GM10847 (cell line): ENCODE data around the gene AJAP1.

Experiments used
- POLR2A ChIP-seq: IDR thresholded peaks from 2 replicates; pipeline ENCODE4 v1.6.1; 2011; ENCODE audit not compliant: insufficient read length; ENCODE audit errors: extremely low read depth

AJAP1 gene

DNA sequence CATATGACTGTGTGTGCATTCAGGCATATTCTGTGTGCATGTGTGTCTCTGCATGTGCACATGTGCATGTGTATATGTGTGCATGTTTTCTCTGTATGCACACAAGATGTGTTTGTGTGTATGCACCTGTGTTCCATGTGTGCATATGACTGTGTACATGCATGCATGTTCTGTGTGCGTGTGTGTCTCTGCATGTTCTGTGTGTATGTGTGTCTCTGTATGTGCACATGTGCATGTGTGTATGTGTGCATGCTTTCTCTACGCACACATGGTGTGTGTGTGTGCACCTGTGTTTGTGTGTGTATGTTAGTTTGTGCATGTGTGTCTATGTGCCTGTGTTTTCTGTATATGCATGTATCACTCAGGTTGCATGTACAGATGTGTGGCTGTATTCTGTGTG, 42.3 kb downstream of the AJAP1 start:
- TF ChIP-seq POLR2A, result no peak

DNA sequence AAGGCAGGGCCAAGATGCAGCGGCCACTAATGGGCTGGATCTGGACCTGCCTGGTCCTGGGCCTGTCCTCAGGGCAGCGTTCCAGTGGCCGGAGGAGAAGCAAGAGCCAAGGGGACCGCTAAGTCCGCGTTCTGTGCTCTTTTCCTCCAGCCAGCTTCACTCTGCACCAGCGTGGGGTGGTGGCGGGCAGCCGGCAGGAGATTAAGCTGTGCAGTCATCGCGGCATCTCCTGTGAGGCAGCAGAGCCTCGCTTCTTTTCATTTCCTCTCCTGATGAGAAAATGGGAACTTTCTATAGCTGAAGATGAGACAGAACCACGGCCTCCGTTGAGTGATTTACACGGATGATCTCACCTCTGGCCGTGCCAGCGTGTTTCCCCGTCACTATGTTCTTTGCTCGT, 43.4 kb downstream of the AJAP1 start:
- TF ChIP-seq POLR2A, result no peak

DNA sequence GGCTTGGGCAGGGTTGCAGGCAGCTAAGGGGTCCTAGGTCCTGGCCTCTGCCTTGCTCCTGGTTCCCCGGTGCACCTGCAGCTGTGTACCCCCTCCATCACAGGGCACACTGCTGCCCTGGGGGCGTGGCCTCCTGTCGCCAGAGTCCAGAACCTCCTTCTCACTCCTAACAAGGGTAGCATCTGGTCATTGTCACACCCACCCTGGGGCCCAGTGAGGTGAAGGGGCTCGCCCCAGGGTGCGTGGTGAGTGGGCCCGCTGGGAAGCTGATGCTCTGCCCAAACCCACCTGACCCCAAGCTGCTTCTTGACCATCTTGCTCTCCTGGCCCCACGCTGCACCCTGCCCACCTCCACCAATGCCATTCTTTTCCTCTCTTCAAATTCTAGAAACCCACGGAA, 44.5 kb downstream of the AJAP1 start:
- no peak for TF ChIP-seq POLR2A

DNA sequence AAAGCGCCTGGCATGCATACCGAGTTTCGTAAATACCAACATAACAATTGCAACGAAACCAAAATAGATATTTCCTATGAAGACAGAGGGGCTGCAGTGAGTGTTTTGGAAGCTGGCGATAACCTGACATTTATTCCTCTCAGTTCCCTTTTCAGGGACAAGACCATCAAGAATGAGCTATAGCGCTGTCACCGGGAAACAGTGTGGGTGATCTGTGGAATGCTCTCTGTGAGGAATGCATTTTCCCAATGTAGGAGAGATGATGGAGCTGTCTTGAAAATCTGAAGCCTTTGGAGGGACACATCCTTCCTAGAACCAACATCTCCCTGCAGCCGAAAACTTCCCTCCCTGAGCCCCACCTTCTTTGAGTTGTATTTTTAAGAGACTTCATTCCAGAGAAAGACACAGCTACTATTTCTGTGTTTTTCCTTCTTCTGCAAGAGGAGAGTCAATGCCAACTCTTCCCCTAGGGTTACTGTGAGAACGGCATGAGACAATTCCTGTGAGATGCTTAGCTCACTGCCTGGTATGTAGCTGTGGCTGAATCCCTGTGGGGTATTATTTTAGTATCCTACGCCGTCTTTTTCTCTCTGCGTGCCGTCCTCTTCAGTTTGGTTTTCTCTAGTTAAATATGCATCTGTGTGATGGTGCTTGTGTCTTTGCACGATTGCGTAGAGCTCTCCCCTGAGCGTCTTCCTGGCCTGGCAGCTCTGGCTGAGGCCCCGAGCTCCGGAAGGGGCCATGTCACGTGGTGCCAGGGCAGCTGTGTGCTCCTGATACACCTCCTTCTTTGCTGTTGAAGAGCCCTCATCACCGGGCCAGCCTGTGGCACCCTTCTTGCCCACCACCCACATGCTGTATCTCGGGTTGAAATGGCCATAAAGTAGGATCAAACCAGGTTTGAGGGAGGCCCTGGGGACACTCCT, 45.2 kb downstream of the AJAP1 start:
- no peak for TF ChIP-seq POLR2A

DNA sequence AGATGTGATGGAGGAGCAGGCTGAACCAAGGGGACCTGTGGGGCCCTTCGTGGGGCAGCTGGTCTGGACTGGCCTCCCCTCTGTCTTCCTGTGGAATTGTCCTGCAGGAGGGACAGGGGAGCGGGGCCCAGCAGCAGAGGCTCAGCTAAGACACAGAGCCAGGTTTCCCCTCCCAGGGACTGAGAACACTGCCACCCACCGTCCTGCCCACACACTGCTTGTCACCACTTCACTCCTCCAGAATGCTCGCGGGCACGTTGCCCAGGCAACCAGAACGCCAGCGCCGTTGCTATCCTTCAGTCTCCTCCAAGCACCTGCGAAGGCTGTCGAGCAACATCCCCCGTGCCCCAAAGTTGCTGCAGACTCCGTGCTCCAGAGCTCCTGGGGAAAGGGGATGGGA, 46.4 kb downstream of the AJAP1 start:
- TF ChIP-seq POLR2A, result no peak

DNA sequence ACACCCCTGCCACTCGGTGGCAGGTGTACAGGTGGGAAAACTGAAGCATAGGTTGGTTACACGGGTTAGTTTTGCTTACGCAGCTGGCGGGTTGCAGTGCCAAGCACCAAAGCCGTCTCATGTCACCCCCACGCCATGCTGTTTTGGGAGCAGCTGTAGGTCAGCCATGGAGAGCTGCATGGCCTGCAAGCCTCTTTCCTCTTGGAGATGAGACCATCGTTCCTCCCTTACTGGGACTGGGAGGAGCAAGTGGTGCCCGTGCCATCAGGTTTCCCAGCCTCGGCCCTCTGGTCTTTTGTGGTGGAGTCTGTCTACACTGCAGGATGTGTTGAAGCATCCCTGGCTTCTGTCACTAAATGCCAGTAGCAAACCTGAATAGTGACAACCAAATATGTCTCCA, 46.9 kb downstream of the AJAP1 start:
- no peak for TF ChIP-seq POLR2A

DNA sequence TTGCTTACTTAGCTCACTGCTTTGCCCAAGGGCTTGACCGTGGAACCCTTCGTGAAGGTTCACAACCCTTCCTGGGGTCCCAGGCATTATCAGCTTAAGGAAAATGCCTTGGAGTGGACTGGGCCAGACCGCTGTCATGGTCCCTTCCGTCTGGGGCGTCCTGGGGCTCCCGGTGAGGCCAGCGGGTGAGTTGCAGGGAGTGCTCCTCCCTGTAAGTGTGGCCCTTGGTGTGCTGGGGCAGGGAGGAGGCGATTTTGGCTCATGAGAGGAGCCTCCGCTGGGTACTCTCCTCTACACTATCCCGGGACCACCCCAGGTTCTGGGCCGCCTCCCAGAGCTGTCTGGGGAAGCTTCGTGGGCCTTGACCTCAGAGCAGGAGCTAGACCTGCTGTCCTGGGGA, 48.1 kb downstream of the AJAP1 start:
- TF ChIP-seq POLR2A, result no peak

DNA sequence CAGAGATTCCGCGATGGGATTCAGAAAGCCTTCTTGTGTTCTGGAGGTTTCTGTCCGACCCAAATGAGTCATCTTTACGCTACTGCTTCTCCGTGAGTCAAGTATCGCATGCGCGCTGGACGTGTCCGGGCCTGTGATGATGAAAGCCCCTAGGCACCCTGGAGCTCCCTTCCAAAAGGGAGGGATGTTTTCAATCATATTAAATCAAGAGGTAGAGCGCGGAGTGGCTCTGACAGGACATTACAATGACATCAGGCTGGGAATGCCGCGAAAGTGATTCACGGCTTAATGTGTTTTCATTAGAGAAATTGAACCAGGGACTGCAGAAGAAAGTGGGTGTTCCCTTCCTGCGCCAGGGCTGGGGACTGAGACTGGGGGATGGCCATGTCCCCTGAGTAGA, 48.5 kb downstream of the AJAP1 start:
- TF ChIP-seq POLR2A, result no peak

DNA sequence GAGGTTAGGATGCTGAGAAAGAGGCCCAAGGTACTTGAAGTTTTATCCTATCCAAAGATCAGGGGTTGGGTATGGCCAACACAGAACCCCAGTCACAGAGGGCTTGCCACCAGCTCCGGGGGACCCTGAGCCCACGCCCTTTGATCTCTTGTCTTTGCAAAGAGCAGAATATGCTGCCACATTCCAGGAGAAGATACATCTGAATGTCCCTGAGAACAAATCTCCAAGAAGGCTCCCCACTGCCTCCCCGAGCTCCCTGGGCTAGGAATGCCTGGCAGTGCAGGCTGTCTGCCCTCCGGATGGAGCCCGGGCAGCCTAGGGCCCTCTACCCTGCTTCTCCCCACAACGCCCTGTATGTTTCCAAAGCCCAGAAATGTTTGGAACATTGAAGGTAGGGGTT, 49.2 kb downstream of the AJAP1 start:
- TF ChIP-seq POLR2A, result no peak

DNA sequence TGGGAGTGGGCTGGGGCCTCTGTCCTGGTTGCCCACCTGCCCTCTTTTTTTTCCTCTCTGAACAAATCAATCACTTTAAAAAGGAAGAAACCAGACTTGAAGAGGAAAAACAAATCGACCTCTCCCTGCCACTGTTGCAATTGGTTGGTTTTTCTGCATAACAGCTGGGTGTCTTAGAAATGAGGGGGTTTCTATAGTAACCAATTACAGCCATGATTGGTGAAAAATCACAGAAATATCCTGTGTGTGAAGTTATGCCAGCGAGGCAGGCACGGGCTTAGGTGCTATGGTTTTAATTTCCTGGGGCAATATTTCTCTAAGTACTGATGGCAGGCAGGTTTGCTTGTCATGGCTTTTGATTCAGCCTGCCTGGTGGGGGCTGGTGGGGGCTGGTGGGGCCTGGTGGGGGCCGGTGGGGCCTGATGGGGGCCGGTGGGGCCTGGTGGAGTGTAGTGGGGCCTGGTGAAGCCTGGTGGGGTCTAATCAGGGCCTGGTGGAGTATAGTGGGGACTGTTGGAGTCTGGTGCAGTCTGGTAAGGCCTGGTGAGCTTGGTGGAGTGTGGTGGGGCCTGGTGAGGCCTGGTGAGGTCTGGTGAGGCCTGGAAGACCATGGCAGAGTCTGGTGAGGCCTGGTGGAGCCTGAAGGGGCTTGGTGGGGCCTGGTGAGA, 54.6 kb downstream of the AJAP1 start:
- TF ChIP-seq POLR2A, result no peak

DNA sequence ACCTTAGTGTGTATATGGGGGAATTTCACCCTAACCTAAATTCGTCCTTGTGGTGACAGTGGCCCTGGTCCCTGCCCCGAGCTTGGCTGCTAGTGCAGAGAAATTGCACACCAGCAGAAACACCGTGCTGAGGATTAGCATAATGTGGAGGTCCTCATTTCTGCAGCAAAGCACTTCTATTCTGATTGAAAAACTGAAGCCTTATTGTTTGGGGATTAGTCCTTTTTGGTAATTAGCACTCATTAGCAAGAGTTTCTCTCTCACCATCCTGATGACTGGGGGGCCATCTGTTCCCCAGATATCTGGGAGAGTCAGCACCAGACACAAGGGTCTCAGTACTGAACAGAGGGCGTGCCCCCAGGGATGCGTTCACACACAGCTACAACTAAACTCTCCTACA, 55.2 kb downstream of the AJAP1 start:
- TF ChIP-seq POLR2A, result no peak

DNA sequence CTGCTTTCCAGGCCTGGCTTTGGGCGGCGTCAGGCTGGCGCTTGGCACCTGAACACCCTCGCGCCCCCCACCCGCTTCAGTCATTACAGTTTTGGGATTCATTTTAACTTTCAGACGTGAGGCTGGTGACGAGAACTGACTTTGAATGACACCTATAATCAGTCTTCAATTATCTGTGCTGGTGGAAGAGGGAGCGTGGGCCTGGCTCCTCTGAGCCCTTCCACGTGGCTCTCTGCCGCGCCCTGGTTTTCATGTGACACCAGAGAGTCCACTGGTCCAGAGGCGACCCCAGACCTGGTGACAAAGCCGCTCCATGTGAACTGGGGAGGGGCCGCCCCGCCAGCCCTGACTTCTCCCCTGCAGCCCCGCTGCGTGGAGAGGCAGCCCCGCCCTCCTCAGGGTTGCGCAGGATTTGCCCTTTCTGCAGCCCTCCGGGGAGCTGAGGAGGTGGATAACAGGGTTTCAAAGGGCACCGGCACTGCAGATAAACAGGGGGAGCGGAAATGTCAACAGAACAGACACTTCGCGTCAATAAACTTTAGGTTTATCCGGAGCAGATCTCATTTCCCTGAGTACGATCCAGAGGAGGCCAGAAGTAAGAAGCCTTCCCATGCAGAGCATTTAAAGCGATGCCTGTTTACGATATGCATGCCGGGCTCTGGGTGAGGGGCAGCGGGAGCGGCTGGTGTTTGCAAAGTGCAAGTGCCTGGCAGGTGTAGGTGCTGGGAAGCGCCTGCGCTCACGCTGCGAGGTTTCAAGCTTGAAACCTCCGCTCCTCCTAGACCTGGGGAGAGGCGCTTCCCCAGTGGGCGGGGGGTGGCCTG, 56.4 kb downstream of the AJAP1 start:
- TF ChIP-seq POLR2A, result no peak

DNA sequence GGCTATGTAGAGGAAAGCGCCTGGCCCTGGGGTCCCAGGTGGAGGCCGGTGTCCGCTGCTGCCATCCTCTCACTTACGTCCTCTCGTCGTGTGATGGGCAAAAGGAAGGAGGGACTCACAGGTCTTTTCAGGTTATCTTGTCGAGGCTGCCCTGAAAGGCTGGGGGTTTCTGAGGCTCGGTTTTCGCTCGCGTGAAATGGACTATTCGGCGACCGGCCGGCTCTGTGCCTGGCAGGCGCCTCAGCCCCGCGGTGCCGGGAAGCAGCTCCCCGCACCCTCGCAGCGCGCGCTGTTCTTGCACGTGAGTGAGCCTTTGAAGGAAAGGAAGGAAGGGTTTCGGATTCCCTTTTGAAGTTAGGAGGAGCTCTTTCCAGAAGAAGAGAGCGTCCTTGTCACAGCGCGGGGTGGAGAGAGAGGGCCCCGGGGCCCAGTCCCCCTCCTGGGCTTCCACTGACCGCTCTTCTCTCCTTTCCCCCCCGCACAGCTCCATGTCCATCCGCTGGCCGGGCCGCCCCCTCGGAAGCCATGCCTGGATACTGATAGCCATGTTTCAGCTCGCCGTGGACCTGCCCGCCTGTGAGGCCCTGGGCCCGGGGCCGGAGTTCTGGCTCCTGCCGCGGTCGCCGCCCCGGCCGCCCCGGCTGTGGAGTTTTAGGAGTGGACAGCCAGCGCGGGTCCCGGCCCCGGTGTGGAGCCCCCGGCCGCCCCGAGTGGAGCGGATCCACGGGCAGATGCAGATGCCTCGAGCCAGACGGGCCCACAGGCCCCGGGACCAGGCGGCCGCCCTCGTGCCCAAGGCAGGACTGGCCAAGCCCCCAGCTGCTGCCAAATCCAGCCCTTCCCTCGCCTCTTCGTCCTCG, 57.2 kb downstream of the AJAP1 start:
- no peak for TF ChIP-seq POLR2A

DNA sequence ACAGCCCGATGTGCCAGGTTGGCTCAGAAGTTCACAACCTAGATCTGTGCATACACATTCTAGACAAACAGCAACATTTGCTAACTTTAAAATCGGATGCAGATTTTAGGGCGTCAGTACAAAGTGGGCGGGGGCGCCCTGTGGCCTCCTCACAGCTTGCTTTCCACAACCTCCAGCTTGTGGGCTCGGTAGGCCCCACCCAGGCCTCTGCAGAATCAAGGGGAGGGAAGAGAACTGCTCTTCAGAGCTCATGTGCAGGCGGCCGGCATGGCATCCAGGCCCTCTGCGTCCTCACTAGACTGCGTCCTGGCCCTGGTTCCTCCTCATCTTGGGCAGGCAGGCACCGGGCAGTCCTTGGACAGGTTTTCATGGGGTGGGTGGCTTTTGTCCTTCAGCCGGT, 59.3 kb downstream of the AJAP1 start:
- no peak for TF ChIP-seq POLR2A

DNA sequence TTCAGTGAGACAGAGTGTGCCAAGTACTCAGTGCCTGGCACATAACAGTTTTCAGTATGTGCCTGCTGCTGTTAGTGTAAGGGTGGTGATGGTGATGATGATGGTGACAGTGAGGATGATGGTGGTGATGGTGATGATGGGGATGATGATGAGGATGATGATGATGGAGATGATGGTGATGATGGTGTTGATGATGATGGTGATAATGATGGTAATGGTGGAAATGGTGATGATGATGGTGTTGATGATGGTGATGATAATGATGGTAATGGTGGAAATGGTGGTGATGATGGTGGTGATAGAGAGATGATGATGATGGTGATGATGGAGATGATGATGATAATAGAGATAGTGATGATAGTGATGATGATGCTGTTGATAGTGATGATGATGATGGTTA, 62.0 kb downstream of the AJAP1 start:
- TF ChIP-seq POLR2A, result no peak
